SK-MEL-5 (cell line): ENCODE data around the gene CNBP. TPM values are rescaled to one million over a fixed set of nuclear protein-coding genes. Genes with fewer than 3 reads are reported as not detected.
"Not testable (repeated sequence)": the region's sequence is repeated elsewhere in the genome, so short reads cannot be mapped to it uniquely, and the experiment has no call there.

Experiments
- DNase-seq: peaks from one replicate; pipeline ENCODE4 v3.0.0-alpha.2; 2016; ENCODE audit warnings: low read depth, low spot score
- in situ Hi-C: cut with HindIII; loops from 2 replicates; pipeline ENCODE4 v1.10.0; 2016; ENCODE audit warnings: low sequenced_read_pairs, high pct_unique_total_duplicates, low pct_unique_long_range_greater_than_20kb
- total RNA-seq: library from RNA; depleted of rRNA; stranded (reverse); fragments of >200 nt; shearing (Covaris generic); gene quantifications from 2 replicates; pipeline ENCODE4 v1.2.3, GENCODE V29; 2014

Gene CNBP
- total RNA-seq, 1 experiment from 2014 or later: 418 TPM

DNA sequence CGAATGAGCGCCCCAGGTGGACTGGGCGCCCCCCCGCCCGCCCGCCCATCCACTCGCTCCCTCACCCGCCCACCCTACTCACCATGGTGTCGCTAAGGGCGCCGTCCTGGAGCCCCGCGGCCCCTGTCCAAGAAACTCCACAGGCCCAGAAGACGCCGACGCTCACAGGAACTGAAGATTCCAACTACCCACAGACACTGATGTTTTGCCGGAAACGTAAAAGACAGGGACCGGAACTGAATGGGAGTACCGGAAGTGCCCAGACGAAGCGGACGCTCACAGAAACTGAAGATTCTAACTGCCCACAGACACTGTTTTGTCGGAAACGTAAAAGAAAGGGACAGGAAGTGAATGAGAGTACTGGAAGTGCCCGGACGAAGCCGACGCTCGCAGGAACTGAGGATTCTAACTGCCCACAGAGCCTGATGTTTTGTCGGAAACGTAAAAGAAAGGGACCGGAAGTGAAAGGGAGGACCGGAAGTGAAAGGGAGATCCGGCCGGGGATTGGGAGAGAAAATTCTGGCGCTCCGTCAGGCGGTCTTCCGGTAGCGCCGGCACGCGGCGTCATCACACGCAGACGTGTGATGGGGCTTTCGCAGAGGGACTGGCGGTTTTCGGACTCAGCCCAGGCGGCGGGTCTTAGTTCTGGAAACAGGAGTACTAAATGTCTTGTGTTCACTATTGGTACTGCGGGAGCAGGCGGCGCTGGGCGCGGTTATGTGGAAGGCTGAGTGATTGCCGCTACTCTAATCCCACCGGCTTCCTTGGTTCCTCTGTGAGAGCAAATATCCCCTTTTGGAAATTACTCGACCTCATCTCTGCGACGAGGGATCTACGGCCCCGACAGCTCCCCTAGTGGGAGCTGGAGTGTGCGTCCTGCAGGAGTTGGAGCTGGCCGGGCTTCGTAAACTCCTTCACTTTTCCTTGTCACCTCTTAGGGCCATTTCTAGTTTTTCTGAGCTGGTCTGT is 22.5 kb downstream of the CNBP start, which contains the start of gene ISY1:
TSS of gene ISY1 (minus strand) at position 173 of the 969 bp plus-strand sequence. CDS start at position 85, 88 bp downstream.
- peak; percentile 97 for DNase-seq
- in situ Hi-C loops: no loop called here

DNA sequence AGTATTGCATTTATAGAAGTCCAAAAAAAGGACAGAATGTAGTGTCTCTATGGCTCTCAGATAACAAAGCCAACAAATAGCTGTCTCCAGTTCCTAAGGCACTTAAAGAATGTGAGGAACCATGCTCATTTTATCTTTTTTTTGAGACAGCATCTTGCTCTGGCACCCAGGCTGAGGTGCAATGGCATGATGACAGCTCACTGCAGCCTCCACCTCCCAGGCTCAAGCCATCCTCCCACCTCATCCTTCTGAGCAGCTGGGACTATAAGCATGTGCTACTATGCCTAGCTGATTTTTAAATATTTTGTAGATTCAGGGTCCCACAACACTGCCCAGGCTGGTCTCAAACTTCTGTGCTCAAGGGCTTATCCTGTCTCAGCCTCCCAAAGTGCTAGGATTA is 38.9 kb downstream of the CNBP start:
- in situ Hi-C loops: no loop called here
- no peak for DNase-seq

DNA sequence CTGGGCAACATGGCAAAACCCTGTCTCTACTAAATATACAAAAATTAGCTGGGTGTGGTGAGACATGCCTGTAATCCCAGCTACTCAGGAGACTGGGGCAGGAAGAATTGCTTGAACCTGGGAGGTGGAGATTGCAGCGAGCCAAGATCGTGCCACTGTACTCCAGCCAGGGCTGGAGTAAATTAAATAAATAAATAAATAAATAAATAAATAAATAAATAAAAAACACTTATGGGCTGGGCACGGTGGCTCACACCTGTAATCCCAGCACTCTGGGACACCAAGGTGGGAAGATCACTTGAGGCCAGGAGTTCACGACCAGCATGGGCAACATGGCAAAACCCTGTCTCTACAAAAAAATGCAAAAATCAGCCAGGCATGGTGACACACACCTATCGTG is 42.7 kb downstream of the CNBP start:
- DNase-seq, in situ Hi-C loops: not testable (repeated sequence)

DNA sequence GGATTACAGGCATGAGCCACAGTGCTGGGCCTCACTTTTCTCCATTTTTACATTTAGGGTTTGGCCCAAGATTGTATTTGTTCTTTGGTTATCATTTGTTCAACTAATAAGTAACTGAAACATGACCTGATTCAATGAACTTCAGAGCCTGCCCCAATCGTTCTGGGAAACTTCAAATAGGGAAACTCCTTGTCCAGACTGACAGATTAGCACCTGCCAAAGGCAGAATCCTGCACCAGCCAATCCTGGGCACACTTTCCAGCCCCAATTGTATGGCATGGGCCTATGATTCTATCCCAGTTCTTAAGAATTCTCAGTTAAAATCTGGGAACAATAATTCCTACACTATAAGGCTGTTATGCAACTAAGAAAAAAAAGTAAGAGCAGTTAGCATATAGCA is 43.8 kb downstream of the CNBP start:
- DNase-seq: no peak
- in situ Hi-C loops: no loop called here

DNA sequence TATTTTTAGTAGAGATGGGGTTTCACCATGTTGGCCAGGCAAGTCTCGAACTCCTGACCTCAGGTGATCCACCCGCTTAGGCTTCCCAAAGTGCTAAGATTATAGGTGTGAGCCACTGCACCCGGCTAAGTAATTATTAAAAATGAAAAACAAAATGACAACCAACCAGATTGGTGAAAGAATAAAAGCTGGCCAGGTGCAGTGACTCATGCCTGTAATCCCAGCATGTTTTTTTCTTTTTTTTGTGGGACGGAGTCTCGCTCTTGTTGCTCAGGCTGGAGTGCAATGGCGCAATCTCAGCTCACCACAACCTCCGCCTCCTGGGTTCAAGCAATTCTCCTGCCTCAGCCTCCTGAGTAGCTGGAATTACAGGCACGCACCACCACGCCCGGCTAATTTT is 47.4 kb downstream of the CNBP start:
- DNase-seq, in situ Hi-C loops: not testable (repeated sequence)

DNA sequence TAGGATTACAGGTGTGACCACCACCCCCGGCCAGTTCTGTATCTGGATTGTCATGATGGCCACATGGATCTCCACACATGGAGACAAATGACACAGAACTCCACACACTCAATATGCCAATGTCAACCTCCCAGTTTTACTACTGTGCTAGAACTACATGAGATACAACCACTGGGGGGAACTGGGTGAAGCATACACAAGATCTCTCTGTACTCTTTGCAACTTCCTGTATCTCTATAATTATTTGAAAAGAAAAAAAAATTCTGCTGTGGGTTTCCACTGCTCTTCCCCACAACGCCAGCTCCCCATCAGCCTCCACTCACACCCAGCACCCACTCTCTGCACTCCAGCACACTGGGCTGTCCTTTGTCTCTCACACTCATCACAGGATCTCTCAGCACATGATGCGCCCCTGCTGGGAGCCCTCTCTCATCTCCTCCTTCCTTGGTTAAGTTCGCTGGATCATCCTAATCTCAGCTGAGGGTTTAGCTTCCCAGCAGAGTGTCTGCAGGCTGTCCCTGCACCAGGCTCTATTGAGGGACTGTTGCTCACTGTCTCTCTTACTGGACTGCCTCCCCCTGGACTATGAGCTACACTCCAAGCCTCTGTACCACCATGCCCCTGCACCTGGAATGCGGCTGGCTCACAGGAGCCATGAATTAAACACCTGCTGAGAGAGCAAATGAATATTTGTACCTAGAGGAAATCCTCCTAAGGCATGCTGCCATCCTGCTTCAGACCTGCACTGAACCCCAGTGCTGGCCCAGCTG is 51.4 kb downstream of the CNBP start:
- in situ Hi-C loops: no loop called here
- peak; percentile 93 for DNase-seq

DNA sequence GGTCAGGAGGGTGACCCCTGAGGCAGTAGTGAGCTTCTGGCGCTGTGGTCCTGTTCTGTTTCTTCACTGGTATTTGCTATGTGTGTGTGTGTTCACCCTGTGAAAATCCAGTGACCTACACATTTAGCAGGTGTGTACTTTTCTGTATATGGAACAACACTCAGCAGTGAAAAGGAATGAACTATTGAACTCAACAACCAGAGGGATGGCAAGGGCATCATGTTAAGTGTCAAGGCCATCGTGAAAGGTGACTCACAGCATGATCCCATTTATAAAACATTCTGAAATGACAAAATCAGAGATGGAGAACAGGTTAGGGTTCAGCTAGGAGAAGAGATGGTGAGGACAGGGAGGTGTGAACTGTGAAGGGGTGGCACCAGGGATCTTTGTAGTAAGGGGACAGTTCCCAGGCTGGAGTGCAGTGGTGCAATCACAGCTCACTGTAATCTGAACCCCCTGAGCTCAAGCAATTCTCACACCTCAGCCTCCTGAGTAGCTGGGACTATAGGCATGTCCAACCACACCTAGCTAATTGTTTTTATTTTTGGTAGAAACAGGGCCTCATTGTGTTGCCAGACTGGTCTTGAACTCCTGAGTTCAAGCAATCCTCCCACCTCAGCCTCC is 52.1 kb downstream of the CNBP start:
- in situ Hi-C loops: no loop called here
- no peak for DNase-seq

DNA sequence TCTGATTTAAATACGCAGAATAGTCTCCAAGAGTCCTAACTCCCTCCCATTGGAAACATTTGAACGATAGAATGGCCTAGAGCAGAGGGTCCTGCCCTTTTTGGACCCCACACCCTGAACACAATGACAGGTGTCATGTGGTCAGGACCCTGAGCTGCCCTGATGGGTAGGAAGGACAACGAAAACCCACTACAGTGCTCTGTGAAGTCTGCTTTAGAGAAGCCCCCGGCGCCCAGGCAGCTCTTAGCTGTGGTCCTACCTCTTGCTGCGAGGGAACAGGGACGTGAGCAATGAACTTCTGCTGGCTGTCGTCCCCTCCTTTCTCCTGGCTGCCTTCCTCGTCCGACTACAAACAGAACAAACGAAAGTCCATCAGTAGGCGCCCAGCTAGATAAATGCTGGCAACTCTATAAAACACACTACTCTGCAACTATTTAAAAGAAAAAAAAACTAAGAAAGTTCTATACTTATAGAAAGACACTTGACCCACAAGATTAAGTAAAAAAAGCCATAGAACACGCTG is 53.3 kb downstream of the CNBP start:
- no peak for DNase-seq
- in situ Hi-C loops: no loop called here

DNA sequence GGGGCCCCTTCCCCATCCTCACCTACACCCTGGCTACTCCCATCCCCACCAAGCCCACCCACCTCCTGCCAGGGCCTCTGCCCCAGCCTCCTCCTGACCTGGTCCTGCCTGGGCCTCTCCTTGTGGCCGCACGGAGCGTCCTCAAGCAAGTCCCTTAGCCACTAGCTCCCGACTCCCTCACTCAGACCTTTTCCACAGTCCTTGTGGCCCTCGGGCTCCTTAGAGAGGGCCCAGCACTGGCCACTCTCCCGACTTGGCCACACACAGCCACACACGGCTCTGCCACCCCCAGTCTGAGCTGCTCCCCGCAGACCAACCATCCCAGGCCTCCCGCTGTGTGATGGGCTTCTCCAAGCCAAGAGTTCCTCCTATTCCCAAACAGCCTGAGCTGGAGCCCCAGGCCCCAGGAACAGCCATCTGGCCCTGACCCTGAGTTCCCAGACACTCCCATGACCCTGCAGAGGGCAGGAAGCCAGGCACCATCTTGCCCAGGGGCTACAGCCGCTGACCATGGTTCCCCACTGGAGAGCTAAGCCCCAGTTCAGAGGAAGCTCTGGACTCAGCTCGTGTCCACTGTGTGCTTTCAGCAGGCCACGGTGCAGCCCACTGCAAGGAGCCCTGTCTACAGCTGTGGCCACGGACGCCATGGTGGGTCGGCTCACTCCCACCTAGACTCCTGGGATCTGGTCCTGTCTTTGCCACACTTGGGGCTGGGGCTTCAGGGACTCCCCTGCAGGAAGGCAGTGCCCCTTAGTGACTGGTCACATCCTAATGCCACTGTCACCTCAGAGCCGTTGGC is 55.1 kb downstream of the CNBP start:
- no peak for DNase-seq
- in situ Hi-C loops: loop anchor here (10.0 kb wide), 1 partner anchor 134 kb away; the partner anchor contains the start of gene CFAP92

DNA sequence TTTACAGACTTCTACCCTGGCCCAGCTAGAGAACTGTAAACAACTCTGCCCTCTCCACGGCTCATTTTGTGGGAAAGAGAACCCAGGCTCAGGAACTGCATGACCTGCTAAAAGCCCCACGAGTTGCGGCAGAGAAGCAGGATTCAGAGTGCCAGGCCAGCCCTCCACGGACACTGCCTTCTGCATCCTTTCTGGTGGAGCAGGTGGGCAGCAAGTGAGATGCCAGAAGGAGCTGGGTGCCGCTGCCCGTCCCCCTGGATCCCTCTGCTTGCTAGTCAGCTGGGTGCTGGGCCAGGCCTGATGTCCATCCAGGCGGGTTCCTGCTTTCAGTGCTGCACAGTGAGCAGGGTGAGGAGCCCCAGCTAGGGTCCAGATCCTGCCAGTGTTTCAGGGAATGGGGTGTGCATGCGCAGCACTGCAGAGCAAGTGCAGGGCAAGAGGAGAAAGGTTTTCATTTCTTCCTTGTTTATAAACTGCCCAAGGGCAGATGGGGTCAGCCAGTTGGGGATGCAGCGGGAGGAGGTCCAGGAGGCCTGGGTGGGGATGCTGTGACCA is 56.9 kb downstream of the CNBP start:
- in situ Hi-C loops: loop anchor here (10.0 kb wide), 1 partner anchor 132 kb away; the partner anchor contains the start of gene CFAP92
- no peak for DNase-seq

DNA sequence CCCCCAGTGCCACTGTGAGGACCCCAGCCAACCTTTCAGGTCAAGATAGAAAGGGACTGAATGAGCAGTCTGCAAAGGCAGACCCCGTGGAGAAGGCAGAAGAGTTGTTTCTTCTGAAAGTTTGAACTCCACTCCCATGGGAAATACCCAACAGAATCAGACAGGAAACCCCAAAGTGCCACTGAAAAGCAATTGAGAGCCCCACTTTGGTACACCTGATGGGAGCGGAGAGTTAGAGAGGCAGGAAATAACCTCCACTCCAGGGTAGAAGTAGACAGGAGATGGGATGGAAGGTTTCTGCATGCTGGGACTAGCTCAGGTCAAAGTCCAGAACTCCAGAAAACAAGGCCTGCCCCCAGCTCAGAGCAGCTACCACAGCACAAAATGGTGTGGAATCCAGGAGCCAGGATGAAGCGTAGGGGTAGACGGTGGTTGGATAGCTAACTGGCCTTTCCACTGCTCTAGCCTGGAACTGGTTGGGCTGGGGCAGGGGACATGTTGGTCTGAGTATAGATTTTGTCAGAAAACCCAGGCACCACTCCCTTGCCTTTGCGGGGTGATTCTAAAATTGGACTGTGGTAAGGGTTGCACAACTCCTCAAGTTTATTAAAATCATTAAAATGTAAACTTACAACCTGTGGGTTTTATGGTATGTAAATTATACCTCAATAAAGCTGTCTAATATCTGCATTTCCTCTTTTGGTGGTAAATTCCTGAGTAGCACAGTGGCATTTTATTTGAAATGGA is 60.2 kb downstream of the CNBP start:
- no peak for DNase-seq
- in situ Hi-C loops: loop anchor here (10.0 kb wide), 1 partner anchor 129 kb away; the partner anchor contains the start of gene CFAP92

DNA sequence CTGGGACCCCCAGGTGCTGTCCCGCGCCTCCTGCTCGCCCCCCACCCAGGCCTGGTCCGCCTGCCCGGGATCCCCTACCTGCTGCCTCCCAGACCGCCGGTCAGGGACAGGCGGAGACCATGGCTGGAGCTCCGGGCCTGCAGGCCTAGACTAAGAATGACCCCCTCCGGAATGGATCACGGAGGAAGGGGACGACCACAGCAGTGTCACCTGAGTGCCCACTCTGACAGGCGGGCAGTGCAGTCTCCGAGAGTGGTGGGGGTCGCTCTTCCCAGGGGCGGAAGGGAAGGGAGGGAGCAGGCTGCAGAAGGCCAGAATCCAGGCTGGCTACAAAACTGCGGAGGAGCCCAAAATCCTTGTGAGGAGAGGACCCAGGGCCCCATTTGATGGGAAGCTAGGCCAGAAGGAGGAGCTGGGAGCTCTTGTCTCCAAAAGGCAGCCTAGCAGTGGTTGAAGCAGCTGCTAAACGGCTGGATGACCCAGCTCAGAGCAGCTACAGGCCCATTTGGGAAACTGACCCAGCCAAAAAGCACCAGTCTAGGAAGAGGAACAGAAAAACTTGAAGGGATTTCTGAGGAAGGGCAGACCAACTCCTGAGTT is 61.2 kb downstream of the CNBP start:
- no peak for DNase-seq

DNA sequence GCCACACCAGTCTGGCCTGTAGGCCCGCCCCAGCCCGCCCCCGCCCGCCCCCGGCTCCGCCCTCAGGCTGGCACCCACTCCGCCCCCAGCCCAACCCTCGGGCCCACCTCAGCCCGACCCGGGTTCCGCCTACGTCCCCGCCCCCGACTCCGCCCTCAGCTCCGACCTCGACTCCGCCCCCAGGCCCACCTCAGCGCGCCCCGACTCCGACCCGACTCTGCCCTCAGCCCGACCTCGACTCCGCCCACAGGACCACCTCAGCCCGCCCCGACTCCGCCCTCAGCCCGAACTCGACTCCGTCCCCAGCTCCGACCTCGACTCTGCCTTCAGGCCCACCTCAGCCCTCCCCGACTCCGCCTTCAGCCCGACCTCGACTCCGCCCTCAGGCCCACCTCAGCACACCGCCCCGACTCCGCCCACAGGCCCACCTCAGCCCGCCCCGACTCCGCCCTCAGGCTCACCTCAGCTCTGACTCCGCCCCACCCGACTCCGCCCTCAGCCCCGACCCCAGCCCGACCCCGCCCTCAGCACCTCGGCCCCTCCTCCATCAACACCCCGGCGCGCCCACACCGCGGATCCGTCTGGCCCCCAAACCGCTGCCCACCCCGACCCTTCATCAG is 61.8 kb downstream of the CNBP start, which contains the start of gene RAB43:
TSS of gene RAB43 (minus strand) at position 13 of the 620 bp plus-strand sequence. CDS start 315 bp downstream, outside the sequence.
- in situ Hi-C loops: loop anchor here (10.0 kb wide), 1 partner anchor 127 kb away; the partner anchor contains the start of gene CFAP92

More for the DNA sequence above, 61.2 kb downstream of the CNBP start:
- in situ Hi-C loops: loop anchor here (10.0 kb wide), 1 partner anchor 128 kb away; the partner anchor contains the start of gene CFAP92

DNA sequence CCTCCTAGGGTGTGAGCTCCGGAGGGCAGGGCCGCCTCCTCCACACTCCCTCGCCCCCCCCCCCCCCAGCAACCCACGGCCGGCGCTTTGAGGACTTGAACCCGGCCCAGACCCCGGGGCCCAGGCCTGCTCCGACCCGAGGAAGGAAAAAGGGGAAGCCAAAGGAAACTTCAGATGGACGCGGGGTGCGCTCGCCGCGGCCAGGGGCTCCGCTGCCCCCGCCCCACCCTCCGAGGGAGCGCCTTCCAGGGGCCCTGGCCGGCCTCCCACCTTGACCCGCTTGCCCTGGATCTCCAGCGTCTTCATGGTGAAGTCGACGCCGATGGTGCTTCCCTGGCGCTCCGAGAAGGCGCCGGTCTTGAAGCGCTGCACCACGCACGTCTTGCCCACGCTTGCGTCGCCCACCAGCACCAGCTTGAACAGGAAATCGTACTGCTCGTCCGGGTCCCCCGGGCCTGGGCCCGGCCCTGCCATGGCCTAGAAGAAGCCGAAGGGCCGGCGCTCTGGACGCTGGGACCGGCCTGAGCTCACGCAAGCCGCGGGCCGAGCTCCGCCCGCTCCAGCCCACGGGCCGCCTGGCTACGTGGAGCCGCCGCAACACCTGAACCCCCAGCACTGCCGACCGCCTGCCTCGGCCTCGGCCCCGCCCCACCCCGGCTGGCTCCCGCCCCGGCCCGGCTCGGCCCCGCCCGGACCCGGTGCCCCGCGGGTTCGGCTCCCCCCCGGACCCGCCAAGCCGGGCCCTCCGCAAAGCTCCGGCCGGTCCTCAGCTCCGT is 62.5 kb downstream of the CNBP start:
- DNase-seq: no peak
- in situ Hi-C loops: loop anchor here (10.0 kb wide), 1 partner anchor 126 kb away; the partner anchor contains the start of gene CFAP92

More for the DNA sequence above, 61.8 kb downstream of the CNBP start, which contains the start of gene RAB43:
- peak; percentile 84 for DNase-seq
